GM18868 (cell line): ENCODE data around the gene ERFL.
"Not testable (repeated sequence)": the region's sequence is repeated elsewhere in the genome, so short reads cannot be mapped to it uniquely, and the experiment has no call there.

Experiments
- ATAC-seq: cut with Tn5 transposase; IDR thresholded peaks from one replicate; pipeline ENCODE4 v1.9.1; 2021; ENCODE audit warnings: mild to moderate bottlenecking, moderate library complexity; ENCODE audit not compliant: unreplicated experiment

Gene ERFL

GRCh38 chr19:41944336-41944735, 16.1 kb upstream of the ERFL start:
- ATAC-seq = no peak

- no peak for ATAC-seq
Observed at GRCh38 chr19:41941410-41942202, 13.4 kb upstream of the ERFL start.

- no peak for ATAC-seq
Observed at GRCh38 chr19:41940731-41941409, 12.6 kb upstream of the ERFL start.

- no peak for ATAC-seq
Observed at GRCh38 chr19:41939861-41940730, 11.8 kb upstream of the ERFL start.

- ATAC-seq = not testable (repeated sequence)
Observed at GRCh38 chr19:41939209-41939608, 11.0 kb upstream of the ERFL start.

- no peak for ATAC-seq
Observed at GRCh38 chr19:41937525-41938468, 9.5 kb upstream of the ERFL start.

GRCh38 chr19:41936961-41937360, 8.7 kb upstream of the ERFL start:
- no peak for ATAC-seq

GRCh38 chr19:41936416-41936850, 8.2 kb upstream of the ERFL start:
- ATAC-seq = no peak

GRCh38 chr19:41935760-41936415, 7.6 kb upstream of the ERFL start:
- no peak for ATAC-seq

- peak; percentile 43 for ATAC-seq
Observed at GRCh38 chr19:41934849-41935374, 6.7 kb upstream of the ERFL start.

- ATAC-seq = no peak
Observed at GRCh38 chr19:41933693-41934426, 5.6 kb upstream of the ERFL start.

GRCh38 chr19:41932720-41933332, 4.6 kb upstream of the ERFL start:
- no peak for ATAC-seq

GRCh38 chr19:41932259-41932719, 4.0 kb upstream of the ERFL start:
- ATAC-seq = no peak

- no peak for ATAC-seq
Observed at GRCh38 chr19:41930926-41931592, 2.8 kb upstream of the ERFL start.

- ATAC-seq = no peak
Observed at GRCh38 chr19:41930322-41930722, 2.1 kb upstream of the ERFL start.

GRCh38 chr19:41929536-41930071, 1.4 kb upstream of the ERFL start:
- no peak for ATAC-seq

- no peak for ATAC-seq
Observed at GRCh38 chr19:41928754-41929535, 696 bp upstream of the ERFL start.
